ENCODE data around the gene RNF34.

DNA sequence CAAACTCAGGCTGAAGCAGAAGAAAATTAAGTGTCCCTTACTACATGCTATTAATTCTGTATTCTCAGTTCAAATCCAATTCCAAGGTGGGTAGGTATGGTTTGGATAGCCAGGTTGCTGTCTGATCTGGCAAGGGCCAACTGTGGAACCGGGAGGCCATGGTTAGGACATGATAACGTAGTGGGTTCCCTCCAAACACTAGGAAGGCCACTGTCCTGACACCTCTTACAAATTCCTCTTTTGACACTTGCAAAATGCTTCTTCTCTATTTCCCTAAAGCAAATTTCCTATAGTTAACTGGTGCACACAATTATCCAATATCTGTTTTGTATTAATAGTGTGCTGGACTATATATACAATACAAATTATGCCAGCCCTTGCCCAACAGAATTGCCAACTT is 70.8 kb downstream of the RNF34 start:
- TF ChIP-seq, protein P1, sequence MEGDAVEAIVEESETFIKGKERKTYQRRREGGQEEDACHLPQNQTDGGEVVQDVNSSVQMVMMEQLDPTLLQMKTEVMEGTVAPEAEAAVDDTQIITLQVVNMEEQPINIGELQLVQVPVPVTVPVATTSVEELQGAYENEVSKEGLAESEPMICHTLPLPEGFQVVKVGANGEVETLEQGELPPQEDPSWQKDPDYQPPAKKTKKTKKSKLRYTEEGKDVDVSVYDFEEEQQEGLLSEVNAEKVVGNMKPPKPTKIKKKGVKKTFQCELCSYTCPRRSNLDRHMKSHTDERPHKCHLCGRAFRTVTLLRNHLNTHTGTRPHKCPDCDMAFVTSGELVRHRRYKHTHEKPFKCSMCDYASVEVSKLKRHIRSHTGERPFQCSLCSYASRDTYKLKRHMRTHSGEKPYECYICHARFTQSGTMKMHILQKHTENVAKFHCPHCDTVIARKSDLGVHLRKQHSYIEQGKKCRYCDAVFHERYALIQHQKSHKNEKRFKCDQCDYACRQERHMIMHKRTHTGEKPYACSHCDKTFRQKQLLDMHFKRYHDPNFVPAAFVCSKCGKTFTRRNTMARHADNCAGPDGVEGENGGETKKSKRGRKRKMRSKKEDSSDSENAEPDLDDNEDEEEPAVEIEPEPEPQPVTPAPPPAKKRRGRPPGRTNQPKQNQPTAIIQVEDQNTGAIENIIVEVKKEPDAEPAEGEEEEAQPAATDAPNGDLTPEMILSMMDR (IDR thresholded peaks at IDR 0.05 in 8 of 11, conservative IDR thresholded peaks at IDR 0.05 in 3 of 11), result no peak
- TF ChIP-seq POLR2A (IDR thresholded peaks at IDR 0.05), result no peak
- TF ChIP-seq POLR2AphosphoS5 (IDR thresholded peaks at IDR 0.05), result no peak

Data from spleen (tissue), 7 donors.